Activated CD4-positive, alpha-beta T cell treated with anti-CD3 and anti-CD28 coated beads, Interleukin-2, amount 50 U/mL, for 48 hours (primary cell): ENCODE data around the gene IZUMO1.

ENCODE experiments used
- DNase-seq, 2 experiments: peaks; one replicate each; pipeline ENCODE4 v3.0.0-alpha.2; 2020

Gene IZUMO1

DNA sequence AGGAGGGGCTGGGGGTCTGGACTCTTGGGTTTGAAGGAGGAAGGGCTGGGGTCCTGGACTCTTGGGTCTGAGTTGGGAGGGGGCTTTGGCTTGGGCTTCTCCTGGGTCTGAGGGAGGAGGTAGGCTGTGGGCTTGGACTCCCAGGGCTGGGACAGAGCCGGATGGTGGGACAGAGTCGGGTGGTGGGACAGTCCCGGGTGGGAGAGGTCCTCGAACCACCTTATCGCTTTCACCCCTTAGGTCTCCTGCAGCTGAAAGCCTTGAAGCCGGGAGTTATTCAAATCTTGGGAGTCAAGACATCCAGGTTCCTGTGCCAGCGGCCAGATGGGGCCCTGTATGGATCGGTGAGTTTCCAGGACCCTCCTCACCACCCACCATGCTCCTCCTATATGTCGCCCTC lies 10.0 kb upstream of the IZUMO1 start:
- DNase-seq: no peak

DNA sequence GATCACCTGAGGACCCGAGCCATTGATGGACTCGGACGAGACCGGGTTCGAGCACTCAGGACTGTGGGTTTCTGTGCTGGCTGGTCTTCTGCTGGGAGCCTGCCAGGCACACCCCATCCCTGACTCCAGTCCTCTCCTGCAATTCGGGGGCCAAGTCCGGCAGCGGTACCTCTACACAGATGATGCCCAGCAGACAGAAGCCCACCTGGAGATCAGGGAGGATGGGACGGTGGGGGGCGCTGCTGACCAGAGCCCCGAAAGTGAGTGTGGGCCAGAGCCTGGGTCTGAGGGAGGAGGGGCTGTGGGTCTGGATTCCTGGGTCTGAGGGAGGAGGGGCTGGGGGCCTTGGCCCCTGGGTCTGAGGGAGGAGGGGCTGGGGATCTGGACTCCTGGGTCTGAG lies 9.5 kb upstream of the IZUMO1 start:
- DNase-seq: no peak

DNA sequence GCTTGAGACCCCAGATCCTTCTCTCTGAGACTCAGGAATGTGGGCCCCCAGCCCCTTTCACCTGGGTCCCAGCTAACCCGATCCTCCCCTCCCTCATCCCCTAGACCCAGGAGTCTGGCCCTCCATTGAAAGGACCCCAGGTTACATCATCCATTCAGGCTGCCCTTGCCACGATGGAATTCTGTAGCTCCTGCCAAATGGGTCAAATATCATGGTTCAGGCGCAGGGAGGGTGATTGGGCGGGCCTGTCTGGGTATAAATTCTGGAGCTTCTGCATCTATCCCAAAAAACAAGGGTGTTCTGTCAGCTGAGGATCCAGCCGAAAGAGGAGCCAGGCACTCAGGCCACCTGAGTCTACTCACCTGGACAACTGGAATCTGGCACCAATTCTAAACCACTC lies 9.1 kb upstream of the IZUMO1 start:
- no peak for DNase-seq

DNA sequence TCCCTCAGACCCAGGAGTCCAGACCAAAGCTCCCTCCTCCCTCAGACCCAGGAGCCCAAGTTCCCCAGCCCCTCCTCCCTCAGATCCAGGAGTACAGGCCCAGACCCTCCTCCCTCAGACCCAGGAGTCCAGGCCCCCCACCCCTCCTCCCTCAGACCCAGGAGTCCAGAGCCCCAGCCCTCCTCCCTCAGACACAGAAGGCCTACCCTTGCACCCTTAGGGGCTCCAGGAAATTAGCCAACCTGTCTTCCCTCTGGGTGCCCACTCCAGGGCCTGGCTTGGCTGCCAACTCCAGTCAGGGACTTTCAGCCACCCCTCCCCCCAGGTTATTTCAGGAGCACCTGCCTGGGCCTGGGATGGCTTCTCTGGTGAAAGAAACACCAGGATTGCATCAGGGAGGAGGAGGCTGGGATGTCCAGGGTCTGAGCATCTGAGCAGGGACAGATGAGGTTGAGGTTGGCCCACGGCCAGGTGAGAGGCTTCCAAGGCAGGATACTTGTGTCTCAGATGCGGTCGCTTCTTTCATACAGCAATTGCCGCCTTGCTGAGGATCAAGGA lies 8.5 kb upstream of the IZUMO1 start, which contains the start of gene FGF21:
FGF21 (plus strand) TSS at position 441 of the 558 bp plus-strand sequence. CDS start 713 bp downstream, outside the sequence.
- no peak for DNase-seq

DNA sequence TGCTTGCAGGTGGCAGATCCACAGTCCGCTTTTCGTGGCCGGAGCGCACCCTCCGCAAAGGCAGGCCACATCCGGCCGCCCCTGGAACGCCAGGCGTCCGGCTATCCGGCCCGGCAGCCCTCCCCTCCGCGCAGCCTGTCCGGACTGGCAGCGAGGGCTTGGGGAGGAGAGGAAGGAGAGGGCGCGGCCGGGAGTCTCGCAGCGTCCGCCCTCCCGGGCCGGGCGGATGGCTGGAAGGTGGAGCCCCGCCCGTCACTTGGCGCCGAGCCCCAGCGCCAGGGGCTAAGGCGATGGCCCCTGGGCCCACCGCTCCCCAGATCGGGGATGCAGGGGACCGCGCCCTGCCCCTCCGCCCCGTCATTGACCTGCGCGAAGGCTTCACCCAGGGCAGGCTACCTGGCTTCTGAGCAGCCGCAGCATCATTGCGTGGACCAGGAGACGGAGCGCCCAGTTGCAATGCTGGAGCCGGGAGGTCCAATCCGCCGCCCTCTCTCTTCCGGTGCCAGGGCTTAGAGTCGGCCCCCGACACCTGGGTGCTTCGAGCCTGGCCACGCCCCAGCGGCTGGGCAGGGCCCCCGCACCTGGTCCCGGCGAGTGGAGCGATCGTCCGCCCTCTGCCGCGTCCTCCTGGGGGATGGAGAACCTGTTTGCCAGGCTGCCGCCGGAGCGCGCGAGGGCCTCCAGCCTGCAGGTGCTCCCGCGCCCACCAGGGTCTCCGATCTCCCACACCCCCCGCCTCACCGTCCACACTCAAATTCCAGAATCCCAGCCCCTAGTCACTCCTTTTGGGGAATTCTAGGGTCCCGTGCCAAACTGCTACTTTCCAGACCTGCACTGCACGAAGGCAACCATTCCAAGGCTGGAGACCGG lies 6.0 kb upstream of the IZUMO1 start, which contains the start of gene FUT1:
FUT1 (minus strand) TSS at position 146 of the 870 bp plus-strand sequence. CDS start 1,360 bp downstream, outside the sequence.
- DNase-seq: peak; percentile 36 to 43

DNA sequence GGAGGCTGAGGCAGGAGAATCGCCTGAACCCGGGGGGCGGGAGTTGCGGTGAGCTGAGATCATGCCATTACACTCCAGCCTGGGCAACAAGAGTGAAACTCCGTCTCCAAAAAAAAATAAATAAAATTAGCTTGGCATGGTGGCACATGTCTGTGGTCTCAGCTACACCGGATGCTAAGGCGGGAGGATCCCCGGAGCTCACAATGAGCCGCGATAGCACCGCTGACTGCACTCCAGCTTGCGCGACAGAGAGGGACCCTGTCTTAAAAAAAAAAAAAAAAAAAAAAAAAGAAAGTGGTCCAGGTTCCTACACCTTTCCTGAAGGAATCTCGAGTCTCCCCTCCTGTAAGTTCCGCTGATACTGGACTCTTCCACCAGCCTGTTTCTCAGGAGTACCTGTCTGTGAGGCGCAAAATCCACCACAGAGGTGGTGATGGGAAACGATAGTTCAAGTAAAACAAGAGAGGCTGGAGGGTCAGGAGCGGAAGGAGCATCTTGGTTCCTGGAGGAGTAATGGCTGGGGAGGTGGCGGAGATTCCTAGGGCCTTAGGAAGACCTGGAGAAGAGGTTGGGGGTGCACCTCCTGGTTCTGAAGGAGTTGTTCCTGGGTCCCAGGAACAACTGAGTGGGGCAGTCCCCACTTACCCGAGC lies 5.3 kb upstream of the IZUMO1 start:
- no peak for DNase-seq

DNA sequence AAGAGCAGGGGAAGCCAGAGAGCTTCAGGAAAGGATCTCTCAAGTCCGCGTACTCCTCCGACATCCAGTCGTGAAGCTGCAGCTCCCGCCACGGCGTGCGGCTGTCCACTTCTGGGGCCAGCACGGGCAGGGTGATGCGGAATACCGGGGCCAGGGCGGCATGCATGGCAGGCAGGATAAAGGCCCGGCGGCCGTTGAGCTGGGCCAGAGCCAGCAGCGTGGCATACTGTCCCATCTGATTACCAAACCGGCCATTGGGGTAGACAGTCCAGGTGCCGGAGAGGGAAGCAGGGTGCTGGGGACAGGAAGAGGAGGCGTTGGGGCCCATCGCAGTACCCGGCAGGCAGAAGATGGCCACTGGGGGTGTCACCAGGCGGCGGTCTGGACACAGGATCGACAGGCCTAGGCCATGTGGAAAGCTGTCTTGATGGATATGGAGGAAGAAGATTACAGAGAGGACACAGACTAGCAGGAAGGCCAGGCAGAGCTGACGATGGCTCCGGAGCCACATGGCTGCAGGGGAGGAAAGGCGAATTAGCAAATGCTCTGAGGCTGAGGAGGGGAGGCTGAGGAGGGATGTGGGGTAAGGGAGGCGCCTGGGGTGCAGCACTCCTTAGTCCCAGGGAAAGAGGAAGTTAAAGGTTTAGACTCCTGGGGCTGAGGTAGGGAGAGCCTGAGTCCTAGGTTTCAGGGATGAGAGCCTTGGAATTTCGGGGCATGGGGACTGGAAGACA lies 4.2 kb upstream of the IZUMO1 start:
- no peak for DNase-seq

DNA sequence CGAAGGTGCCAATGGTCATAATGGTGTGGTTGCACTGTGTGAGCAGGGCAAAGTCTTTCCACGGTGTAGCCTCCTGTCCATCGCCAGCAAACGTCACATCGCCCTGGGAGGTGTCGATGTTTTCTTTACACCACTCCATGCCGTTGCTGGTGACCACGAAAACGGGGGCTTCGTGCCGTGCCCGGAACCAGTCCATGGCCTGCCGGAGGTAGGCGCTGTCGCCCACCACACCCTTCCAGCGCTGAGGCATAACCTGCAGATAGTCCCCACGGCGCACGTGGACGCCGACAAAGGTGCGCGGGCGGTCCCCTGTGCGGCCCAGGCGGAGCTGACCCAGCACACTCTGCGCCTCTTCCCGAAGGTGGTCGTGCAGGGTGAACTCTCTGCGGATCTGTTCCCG lies 3.6 kb upstream of the IZUMO1 start:
- DNase-seq: no peak

DNA sequence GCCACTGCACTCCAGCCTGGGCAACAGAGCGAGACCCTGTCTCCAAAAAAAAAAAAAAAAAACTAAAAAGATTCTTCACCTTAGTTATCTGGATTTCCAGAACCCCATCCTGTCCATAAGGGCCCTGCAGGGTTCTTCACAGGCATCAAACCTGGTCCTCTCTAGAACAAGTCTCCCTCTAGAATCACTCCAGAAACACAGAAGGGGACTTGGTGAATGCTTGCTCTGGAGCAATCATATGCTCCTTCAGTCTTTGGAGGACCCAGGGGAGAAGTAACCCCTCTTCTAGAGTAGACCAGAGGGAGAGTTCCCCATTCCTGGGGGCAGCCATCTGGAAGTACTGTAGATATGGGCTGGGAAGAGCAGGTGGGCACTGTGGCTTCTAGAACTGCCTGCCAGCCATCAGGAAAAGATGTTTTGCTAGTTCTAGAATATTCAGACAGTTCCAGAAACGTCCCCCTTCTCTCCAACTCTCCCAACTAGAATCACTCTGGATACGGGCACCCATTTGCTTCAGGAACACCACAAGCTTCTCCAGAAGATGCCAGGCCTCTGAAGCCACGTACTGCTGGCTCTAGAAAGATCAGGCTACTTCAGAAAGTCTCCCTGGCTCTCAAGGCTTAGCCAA lies 3.0 kb upstream of the IZUMO1 start:
- DNase-seq: no peak

DNA sequence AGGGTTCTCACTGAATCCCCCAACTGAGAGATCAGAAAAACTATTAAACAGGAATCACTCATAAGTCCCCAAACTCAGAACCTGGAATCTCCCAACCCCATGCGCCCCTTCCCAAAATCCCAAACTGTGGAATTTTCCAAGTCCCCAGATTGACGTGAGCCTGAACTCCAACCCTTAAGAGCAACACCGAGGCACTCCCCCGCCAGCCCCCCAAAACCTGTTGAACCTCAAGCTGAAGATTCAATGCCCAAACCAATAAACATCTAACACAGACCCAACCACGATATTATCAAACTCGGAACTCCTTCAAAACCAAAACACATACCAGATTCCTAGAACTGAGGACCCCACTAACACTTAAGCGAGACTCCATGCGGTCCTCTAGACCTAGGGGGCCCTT lies 599 bp downstream of the IZUMO1 start:
- no peak for DNase-seq

DNA sequence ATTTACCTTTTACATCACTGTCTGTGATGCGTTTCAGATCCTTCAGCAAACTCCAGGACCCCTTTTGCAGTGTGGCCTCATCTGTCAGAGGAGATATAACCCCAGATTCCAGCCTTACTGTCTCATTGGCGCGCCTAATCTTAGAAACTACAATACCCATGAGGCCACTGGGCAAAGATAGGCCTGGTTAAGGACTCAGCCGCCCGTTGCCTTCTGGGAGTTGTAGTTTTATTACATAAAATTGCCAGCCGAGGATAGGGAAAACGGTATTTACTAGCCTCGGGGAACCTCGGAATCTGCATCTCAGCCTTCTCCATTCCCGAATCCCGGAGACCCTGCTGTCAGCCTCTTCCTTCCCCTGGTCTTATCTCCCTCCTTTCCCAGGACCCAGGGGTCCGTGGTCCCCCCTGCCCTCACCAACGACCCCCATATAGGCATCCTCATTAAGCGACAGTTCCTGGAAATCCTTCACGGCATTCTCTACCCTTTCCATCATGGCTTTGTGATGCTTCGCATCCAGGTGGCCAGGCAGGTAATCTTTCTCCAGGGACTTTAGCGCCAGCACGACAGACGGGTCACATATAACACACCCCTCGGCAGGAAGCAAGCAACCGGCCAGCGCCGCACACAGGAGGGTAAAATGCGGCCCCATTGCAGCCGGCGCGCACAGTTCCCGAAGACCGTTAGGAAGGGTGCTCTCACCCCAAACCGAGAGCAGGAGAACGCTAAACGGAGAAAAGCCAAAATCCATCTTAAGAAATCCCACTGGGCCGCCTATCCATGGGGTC lies 1.3 kb downstream of the IZUMO1 start:
- DNase-seq: peak; percentile 52 to 64

DNA sequence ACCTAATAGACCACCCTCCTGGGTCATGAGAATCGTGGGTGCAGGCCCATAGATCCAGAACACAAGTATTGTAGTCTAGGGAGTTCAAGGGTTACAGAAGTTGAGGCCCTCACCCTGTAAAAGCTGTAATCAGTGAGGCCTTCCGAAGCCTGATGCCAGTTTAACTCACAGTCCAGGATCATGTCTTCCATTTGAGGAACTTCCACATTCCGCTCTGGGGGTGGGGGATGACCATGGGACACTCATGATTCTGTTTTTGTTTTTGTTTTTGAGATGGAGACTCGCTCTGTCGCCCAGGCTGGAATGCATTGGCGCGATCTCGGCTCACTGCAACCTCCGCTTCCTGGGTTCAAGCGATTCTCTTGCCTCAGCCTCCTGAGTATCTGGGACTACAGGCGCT lies 4.6 kb downstream of the IZUMO1 start:
- no peak for DNase-seq

DNA sequence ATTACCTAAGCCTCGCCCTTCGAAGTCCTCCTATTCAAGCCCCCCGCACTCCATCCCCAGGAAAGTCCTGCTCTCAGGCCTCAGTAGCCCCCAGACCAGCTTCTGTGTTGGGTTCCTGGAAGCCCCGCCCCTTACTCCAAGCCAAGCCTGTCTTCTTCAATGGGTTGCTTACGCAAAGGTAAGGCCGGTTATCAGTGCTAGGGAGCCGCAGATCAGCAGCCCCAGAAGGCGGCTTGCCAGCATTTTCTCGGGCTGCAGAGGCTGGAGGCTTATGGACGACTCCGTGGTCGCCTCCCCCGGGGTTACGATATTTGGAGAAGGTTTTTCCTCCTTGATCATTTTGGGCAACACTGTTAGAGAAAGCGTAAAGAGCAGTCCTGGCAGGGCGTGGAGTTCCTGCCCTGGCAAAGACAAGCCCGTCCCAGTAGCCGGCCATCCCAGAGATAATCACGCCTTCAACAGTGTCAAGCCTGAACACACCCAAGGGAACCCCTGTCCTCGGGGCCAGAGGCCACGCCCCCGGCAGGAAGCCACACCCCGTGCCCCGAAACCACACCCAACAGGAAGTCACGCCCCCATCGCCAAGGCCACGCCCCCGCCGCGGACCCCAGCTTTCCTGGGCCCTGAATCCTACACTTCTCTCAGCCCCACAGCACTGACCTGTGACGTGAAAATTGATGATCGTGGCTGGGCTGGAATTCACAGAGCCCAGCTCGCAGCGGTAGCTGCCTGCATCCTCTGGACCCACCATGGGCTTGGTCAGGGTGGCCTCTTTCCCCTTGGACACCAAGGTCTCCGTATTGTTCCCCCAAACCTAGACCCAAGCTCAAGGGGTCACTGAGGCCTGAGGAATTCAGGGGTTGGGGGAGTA lies 5.3 kb downstream of the IZUMO1 start:
- DNase-seq: peak; percentile 41 to 43

DNA sequence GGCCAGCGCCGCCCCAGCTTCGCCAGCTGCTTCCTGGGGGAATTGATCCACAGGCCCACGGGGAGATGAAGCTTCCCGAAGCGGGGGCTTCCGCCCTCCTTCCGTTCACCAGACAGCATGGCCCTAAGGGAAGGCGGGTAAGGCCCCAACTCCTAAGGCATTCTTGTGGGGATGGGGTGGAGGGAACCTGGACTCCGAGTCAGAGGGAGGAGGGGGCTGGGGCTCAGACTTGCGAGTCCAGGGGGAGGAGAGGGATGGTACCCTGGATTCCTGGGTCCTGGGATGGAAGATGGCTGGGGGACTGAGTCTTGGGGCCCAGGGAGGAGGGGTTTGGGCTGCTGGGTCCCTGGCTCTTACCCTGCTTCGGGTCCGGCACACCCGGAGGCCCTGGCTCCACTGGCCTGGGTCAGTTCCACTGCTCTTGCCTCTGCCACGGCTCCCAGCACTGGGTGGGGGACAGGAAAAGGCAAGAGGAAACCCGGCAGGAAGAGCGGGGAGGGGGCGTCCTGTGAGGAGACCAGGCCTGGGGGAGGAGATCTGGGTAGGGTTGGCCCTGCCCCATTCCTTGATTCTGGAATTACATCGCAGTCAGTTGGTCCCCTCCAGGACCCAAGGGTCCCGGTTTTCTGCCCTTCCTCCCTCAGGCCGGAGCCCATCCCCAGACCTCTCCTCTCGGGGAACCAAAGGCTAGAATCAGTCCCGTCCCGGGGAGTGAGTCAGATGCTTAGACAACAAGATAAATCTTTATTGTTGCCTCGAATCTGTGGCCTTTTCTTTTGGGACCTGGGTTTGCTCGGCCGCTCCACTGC lies 6.3 kb downstream of the IZUMO1 start, which contains the start of gene RASIP1:
RASIP1 (minus strand) TSS at position 447 of the 809 bp plus-strand sequence; CDS start at position 119, 328 bp downstream.
- DNase-seq: no peak

DNA sequence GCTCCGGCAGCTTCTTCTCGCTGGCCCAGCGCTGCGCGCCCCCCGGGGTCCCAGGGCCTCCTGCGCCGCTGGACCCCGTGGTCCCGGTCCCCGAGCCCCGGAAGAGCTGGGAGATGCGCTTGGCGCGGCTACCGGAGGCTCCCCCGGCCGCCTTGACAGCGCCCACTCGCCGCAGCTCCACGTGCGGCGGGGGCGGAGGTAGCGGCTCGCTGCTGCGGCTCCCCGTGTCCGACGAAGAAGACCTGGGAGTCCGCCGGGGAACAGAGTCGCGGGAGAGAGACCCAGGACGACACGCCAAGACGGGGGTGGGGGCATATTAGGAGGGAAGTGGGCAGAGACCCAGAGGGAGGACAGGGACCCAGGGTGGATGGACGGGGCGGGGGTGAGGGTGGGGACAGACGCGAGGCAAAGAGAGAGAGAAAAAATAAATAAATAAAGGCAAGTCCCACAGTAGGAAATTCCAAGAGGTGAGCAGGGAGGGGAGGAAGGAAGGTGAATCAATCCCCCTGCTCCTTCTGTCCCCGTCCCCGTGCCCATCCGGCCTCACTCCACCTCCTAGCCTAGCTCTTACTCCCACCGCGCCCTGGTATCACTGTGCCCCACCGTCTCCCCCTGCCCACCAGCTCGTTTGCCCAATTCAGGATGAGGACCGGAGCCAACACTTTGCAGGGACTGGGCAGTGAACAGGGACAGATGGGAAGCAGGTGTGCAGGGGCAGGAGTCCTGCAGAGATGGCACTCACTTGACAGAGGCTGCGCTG lies 7.1 kb downstream of the IZUMO1 start:
- DNase-seq: no peak

DNA sequence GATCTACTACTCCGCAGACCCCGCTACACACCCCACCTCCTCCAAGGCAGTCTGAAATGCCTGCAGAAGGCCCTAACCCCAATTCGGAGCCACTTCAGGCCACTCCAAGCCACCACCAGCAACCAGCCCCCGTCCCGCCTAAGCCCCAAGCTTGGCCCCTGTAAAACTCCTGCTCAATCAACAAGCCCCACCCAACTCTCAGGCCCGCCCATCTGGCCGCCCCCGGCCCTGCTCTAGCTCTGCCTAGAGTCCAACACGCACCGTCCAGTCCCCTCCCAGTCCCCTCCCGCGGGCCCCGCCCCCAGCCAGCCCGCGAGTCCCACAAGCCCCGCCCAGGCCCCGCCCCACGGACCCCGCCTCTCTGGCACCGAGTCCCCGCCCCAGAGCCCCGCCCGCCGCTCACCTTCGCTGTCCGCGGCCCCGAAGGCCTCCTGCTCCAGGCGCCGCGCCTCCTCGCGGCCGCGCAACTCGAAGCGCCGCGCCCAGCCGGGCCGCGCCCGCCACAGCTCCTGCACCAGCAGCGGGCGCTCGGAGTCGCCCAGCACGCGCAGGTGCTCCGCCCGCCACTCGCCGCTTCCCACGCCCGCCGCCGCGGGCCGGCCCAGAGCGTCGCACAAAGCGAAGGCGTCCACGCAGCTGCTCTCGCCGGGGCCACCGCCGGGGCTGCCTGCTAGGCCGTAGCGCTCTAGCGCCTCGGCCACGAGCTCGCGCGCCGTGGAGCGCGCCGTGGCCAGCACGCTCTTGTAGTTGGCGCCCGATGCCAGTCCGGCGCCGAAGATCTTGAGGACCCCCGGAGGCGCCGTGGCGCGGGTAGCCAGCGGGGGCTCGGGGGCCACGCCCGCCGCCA lies 7.9 kb downstream of the IZUMO1 start:
- DNase-seq: peak; percentile 96 to 97

DNA sequence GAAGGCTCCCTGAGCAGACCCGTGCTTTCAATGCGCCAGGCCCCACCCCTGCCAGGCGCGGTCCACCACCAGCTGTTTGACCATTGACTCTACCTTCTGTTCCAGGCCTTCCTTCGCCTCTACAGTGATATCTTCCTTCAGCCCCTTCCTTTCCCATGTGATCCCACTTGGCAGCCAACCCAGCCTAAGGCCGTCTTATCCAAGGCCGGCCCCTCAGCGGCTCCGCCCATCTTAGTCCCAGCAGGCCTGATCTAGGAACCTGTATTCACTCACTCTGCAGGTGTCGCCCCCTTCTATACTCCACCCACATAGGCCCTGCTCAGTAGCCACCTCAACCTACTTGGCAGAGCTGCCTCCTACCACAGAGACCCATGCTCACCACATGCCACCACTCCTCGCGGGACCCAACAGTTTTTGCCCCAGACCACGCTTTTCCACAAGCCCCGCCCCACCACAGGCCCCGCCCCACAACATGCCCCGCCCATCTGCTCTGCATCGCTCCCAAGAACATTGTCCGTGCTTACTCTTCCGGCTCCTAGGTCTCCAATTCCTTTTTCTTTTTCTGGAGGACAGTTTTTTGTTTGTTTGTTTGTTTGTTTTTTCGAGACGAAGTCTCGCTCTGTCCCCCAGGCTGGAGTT lies 9.2 kb downstream of the IZUMO1 start:
- no peak for DNase-seq
